Measurements from ENCODE around the gene KCND2. TPM values are rescaled to one million over a fixed set of nuclear protein-coding genes. Genes with fewer than 3 reads are reported as not detected.

KCND2 gene
- total and polyA plus RNA-seq, 2 of the 8 experiments (the other 6 are each of a cell fraction or from before 2014, with no cell fraction given), result 4.6 to 7.7 TPM

DNA sequence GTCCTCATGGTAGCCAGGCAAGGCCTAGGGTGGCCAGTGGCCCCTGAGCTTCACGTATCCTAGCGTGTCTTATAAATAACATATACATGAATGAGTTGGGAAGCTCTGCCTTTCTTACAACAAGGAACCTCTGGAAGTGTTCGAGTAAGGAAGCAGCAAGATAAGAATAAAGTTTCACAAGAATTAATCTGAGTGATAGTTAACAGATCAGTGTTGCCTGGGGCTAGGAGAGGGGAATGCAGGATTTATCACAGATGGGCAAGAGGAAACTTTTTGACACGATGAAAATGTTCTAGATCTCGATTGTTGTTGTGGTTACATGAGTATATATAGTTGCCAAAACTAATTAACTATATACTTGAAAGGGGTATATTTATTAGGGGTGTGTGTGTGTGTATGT lies 510.7 kb downstream of the KCND2 start:
- Histone ChIP-seq H2BK5ac (ENCODE audit: low read depth, low read length) (no peak overlapping the region), H3K56ac (replicated peaks; ENCODE audit: insufficient read length, low read depth, low read length) (no peak overlapping the region), H3K4me2 (ENCODE audit: insufficient read depth in 1 of 2, low read depth in 2 of 2, low read length in 2 of 2) (no peak overlapping the region), H2BK120ac (replicated peaks; ENCODE audit: low read depth, low read length) (no peak overlapping the region), H3K9me3 (ENCODE audit: insufficient read depth in 2 of 2, low read depth in 1 of 2, low read length in 1 of 2) (no peaks in the 10 kb centered on the region), H3K23me2 (ENCODE audit: low read depth, low read length) (no peaks in the 10 kb centered on the region; the same call in 1 of the 2 replicates), H4K5ac (ENCODE audit: insufficient read length, low read depth, low read length) (no peak overlapping the region), H3K4me3 (ENCODE audit: extremely low read depth in 1 of 4, insufficient read depth in 2 of 4, low read depth in 3 of 4, low read length in 4 of 4) (no peak overlapping the region), H3K18ac (ENCODE audit: extremely low read depth, low read length) (no peak overlapping the region), H2AFZ (ENCODE audit: low read length) (no peak overlapping the region), H3K14ac (ENCODE audit: insufficient read length) (no peak overlapping the region), H2BK12ac (ENCODE audit: low read depth, low read length) (no peak overlapping the region), H3K36me3 (ENCODE audit: control insufficient read depth in 2 of 4, insufficient read depth in 4 of 4, low read length in 3 of 4) (no peaks in the 10 kb centered on the region), H4K20me1 (replicated peaks in 1 of 2; ENCODE audit: control insufficient read depth in 1 of 2, insufficient read depth in 2 of 2, low read length in 2 of 2) (no peaks in the 10 kb centered on the region), H4K8ac (ENCODE audit: extremely low read depth, insufficient read depth, low read length) (no peak overlapping the region), H2BK15ac (ENCODE audit: low read length) (no peak overlapping the region), H3K79me1 (ENCODE audit: low read depth, low read length) (no peaks in the 10 kb centered on the region), H3K79me2 (ENCODE audit: control insufficient read depth in 1 of 2, insufficient read depth in 2 of 2, low read length in 2 of 2) (no peaks in the 10 kb centered on the region), H4K91ac (replicated peaks; ENCODE audit: insufficient read length, low read length) (no peak overlapping the region), H3K27ac (ENCODE audit: low read depth, low read length) (no peak overlapping the region), H3K4ac (replicated peaks; ENCODE audit: insufficient read length, low read depth, low read length) (no peak overlapping the region), H3K27me3 (replicated peaks in 1 of 4; ENCODE audit: control insufficient read depth in 3 of 4, extremely low read depth in 1 of 4, insufficient read depth in 3 of 4, low read length in 3 of 4) (no peaks in the 10 kb centered on the region), H3K23ac (ENCODE audit: insufficient read length) (no peak overlapping the region), H2AK5ac (ENCODE audit: low read depth, low read length) (no peak overlapping the region), H2BK20ac (ENCODE audit: low read length) (no peak overlapping the region), H3K9ac (replicated peaks in 1 of 4; ENCODE audit: extremely low read depth in 1 of 4, low read depth in 3 of 4, low read length in 3 of 4) (no peak overlapping the region), H3K4me1 (replicated peaks in 1 of 4; ENCODE audit: control insufficient read depth in 3 of 4, insufficient read depth in 4 of 4, low read length in 3 of 4) (peaks cover 2 to 9% (median 5%) of the 10 kb centered on the region in 4 experiments; a peak in 5 of 7 replicates)
- WGBS, 2 experiments (ENCODE audit: extremely low coverage in 1 of 2, insufficient coverage in 1 of 2, insufficient read length in 1 of 2, insufficient replicate concordance in 2 of 2, low coverage in 1 of 2, low lambda C conversion rate in 2 of 2, missing lambda C conversion rate in 1 of 2), result 91% methylated on average over 5 of the region's 5 CpGs; no CpG with 5 or more reads in 1 of the 2 experiments
- ChIA-PET POLR2A (ENCODE audit: partially characterized antibody) (no interaction called here), CTCF (ENCODE audit: partially characterized antibody) (interaction anchor here (1.3 to 2.3 kb wide), 5 partner anchors 9 to 66 kb away, joined by 4 to 11 read pairs (median 6); no protein-coding TSS in a partner anchor)
- FAIRE-seq (no peak), DNase-seq (ENCODE audit: low read depth in 1 of 2, low spot score in 2 of 2) (no peak)
- no peak for TF ChIP-seq SIX5 (IDR thresholded peaks at IDR 0.05; ENCODE audit: low read depth, low read length)
- no peak for TF ChIP-seq NANOG (IDR thresholded peaks at IDR 0.05; ENCODE audit: insufficient read depth, low read depth, low read length, poor library complexity, severe bottlenecking)
- no peak for TF ChIP-seq RNF2 (IDR thresholded peaks at IDR 0.05; ENCODE audit: borderline replicate concordance, low read depth, low read length, missing control alignments, poor library complexity, severe bottlenecking)
- TF ChIP-seq JUN (IDR thresholded peaks at IDR 0.05; ENCODE audit: low read depth, low read length), result no peak
- TF ChIP-seq, protein P1, sequence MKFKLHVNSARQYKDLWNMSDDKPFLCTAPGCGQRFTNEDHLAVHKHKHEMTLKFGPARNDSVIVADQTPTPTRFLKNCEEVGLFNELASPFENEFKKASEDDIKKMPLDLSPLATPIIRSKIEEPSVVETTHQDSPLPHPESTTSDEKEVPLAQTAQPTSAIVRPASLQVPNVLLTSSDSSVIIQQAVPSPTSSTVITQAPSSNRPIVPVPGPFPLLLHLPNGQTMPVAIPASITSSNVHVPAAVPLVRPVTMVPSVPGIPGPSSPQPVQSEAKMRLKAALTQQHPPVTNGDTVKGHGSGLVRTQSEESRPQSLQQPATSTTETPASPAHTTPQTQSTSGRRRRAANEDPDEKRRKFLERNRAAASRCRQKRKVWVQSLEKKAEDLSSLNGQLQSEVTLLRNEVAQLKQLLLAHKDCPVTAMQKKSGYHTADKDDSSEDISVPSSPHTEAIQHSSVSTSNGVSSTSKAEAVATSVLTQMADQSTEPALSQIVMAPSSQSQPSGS (IDR thresholded peaks at IDR 0.05; ENCODE audit: low read length), result no peak
- TF ChIP-seq CBX5 (IDR thresholded peaks at IDR 0.05; ENCODE audit: low read depth, low read length), result no peak
- TF ChIP-seq TBP (IDR thresholded peaks at IDR 0.05; ENCODE audit: low read depth, low read length), result no peak
- TF ChIP-seq, protein P2, sequence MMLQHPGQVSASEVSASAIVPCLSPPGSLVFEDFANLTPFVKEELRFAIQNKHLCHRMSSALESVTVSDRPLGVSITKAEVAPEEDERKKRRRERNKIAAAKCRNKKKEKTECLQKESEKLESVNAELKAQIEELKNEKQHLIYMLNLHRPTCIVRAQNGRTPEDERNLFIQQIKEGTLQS (IDR thresholded peaks at IDR 0.05; ENCODE audit: insufficient read depth, low read depth, low read length), result no peak
